Panc1 (cell line): Measurements from ENCODE around the gene IWS1.
"Not testable (repeated sequence)": the region's sequence is repeated elsewhere in the genome, so short reads cannot be mapped to it uniquely, and the experiment has no call there.

Experiments
- POLR2AphosphoS5 ChIP-seq: IDR thresholded peaks from 2 replicates; pipeline ENCODE4 v1.6.1; 2012; ENCODE audit warnings: mild to moderate bottlenecking, low read depth, low read length, moderate library complexity
- TF ChIP-seq, protein P1 (sequence below): fragments of 450-650 bp; IDR thresholded peaks from 2 replicates; pipeline ENCODE4 v1.5.1; 2017; ENCODE audit warnings: mild to moderate bottlenecking
- TF ChIP-seq, protein P2 (sequence below), 2 experiments: IDR thresholded peaks; 2 replicates each; pipeline ENCODE4 v1.6.1; 2011 to 2012; ENCODE audit warnings: low read depth in 2 of 2, control low read depth in 1 of 2, low read length in 1 of 2, mild to moderate bottlenecking in 1 of 2, moderate library complexity in 1 of 2; ENCODE audit not compliant: insufficient read depth in 1 of 2

GRCh38 chr2:127529416-127529815 lies 3.1 kb upstream of the IWS1 start:
- TF ChIP-seq, protein P1, sequence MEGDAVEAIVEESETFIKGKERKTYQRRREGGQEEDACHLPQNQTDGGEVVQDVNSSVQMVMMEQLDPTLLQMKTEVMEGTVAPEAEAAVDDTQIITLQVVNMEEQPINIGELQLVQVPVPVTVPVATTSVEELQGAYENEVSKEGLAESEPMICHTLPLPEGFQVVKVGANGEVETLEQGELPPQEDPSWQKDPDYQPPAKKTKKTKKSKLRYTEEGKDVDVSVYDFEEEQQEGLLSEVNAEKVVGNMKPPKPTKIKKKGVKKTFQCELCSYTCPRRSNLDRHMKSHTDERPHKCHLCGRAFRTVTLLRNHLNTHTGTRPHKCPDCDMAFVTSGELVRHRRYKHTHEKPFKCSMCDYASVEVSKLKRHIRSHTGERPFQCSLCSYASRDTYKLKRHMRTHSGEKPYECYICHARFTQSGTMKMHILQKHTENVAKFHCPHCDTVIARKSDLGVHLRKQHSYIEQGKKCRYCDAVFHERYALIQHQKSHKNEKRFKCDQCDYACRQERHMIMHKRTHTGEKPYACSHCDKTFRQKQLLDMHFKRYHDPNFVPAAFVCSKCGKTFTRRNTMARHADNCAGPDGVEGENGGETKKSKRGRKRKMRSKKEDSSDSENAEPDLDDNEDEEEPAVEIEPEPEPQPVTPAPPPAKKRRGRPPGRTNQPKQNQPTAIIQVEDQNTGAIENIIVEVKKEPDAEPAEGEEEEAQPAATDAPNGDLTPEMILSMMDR = not testable (repeated sequence)
- TF ChIP-seq, protein P2, sequence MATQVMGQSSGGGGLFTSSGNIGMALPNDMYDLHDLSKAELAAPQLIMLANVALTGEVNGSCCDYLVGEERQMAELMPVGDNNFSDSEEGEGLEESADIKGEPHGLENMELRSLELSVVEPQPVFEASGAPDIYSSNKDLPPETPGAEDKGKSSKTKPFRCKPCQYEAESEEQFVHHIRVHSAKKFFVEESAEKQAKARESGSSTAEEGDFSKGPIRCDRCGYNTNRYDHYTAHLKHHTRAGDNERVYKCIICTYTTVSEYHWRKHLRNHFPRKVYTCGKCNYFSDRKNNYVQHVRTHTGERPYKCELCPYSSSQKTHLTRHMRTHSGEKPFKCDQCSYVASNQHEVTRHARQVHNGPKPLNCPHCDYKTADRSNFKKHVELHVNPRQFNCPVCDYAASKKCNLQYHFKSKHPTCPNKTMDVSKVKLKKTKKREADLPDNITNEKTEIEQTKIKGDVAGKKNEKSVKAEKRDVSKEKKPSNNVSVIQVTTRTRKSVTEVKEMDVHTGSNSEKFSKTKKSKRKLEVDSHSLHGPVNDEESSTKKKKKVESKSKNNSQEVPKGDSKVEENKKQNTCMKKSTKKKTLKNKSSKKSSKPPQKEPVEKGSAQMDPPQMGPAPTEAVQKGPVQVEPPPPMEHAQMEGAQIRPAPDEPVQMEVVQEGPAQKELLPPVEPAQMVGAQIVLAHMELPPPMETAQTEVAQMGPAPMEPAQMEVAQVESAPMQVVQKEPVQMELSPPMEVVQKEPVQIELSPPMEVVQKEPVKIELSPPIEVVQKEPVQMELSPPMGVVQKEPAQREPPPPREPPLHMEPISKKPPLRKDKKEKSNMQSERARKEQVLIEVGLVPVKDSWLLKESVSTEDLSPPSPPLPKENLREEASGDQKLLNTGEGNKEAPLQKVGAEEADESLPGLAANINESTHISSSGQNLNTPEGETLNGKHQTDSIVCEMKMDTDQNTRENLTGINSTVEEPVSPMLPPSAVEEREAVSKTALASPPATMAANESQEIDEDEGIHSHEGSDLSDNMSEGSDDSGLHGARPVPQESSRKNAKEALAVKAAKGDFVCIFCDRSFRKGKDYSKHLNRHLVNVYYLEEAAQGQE (IDR thresholded peaks at IDR 0.05; ENCODE audit: insufficient read depth in 1 of 2, low read depth in 2 of 2, low read length in 1 of 2) = not testable (repeated sequence)
- not testable (repeated sequence) for TF ChIP-seq POLR2AphosphoS5
